Measurements from ENCODE around the gene CR2.
"Not testable (repeated sequence)": the region's sequence is repeated elsewhere in the genome, so short reads cannot be mapped to it uniquely, and the experiment has no call there.

The CR2 gene

GRCh38 chr1:207453710-207454045, 450 bp upstream of the CR2 start:
- DNase-seq, result no peak

GRCh38 chr1:207455183-207455754, 1.1 kb downstream of the CR2 start:
- DNase-seq, result no peak

GRCh38 chr1:207458414-207458813, 4.3 kb downstream of the CR2 start:
- DNase-seq, result no peak

- DNase-seq, result no peak
These were observed 4.9 kb downstream of the CR2 start for GRCh38 chr1:207459008-207459407.

- DNase-seq, result no peak
These were observed 7.5 kb downstream of the CR2 start for GRCh38 chr1:207461649-207462048.

GRCh38 chr1:207462535-207462934, 8.4 kb downstream of the CR2 start:
- DNase-seq, result no peak

GRCh38 chr1:207463021-207463420, 8.9 kb downstream of the CR2 start:
- DNase-seq, result no peak

GRCh38 chr1:207463571-207463970, 9.4 kb downstream of the CR2 start:
- no peak for DNase-seq

GRCh38 chr1:207470927-207471326, 16.8 kb downstream of the CR2 start:
- no peak for DNase-seq

- no peak for DNase-seq
These were observed 20.1 kb downstream of the CR2 start for GRCh38 chr1:207474210-207474609.

GRCh38 chr1:207486198-207486597, 32.1 kb downstream of the CR2 start:
- DNase-seq, result no peak

GRCh38 chr1:207487636-207488035, 33.5 kb downstream of the CR2 start:
- DNase-seq, result no peak

- DNase-seq, result no peak
These were observed 39.1 kb downstream of the CR2 start for GRCh38 chr1:207493212-207493611.

GRCh38 chr1:207494171-207494570, 40.0 kb downstream of the CR2 start:
- no peak for DNase-seq

GRCh38 chr1:207495281-207495680, 41.2 kb downstream of the CR2 start:
- DNase-seq, result not testable (repeated sequence)

GRCh38 chr1:207495801-207496792, 42.0 kb downstream of the CR2 start, which contains the start of gene CR1:
Gene CR1, plus strand, starts transcription at chr1:207496157. Its CDS starts 111 bp downstream, at chr1:207496268.
- DNase-seq, result no peak

GRCh38 chr1:207497941-207498340, 43.8 kb downstream of the CR2 start:
- DNase-seq, result no peak

GRCh38 chr1:207499573-207499972, 45.4 kb downstream of the CR2 start:
- DNase-seq, result peak; percentile 61

GRCh38 chr1:207500306-207500705, 46.2 kb downstream of the CR2 start:
- no peak for DNase-seq

- DNase-seq, result no peak
These were observed 46.9 kb downstream of the CR2 start for GRCh38 chr1:207501071-207501470.

GRCh38 chr1:207502726-207503125, 48.6 kb downstream of the CR2 start:
- no peak for DNase-seq

- no peak for DNase-seq
These were observed 49.8 kb downstream of the CR2 start for GRCh38 chr1:207503950-207504349.

GRCh38 chr1:207504438-207504837, 50.3 kb downstream of the CR2 start:
- no peak for DNase-seq

- DNase-seq, result no peak
These were observed 56.3 kb downstream of the CR2 start for GRCh38 chr1:207510444-207510843.

All from NCI-H2171 treated with DMSO at 0.1 percent for 48 hours (cell line).